NCI-H524 treated with DMSO at 0.1 percent for 48 hours (cell line): ENCODE measurements around the gene JAKMIP1.

Experiments
- DNase-seq: peaks from one replicate; lab custom pipeline; 2025; lab: John Stamatoyannopoulos, UW

The JAKMIP1 gene

DNA sequence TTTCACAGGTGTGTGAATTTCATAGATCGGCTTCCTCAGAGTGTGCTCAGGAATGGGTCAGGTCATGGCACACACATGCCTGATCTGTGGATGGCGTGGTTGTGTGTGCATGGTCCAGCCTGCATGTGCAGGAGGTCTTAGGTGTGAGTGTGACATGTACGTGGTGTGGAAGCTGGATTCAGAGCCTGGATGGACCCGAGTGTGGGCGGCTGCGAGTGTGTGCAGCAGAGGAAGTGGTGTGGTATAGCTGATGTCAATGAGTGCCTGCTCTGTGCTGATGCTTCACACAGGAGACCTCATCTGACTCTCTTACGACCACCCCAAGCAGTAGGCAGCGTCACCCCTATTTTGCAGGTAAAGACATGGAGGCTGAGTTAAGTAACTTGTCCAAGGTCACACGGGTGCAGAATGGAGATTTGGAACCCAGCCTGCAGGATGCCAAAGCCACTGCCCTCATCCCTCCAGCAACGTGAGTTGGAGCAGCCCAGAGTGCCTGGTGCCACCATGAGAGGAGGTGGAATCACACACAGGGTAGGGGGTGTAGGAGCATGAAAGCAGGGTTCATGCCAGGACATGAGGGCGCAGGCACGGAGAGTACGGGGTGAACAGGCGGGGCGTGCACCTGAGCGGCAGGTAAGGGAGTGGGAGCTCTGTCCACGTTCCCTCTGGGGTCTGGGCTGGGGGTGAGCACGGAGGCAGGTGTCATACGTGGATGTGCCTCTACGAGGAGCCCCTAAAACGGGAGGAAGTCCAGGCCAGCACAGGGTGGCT is 157.9 kb downstream of the JAKMIP1 start:
- no peak for DNase-seq

DNA sequence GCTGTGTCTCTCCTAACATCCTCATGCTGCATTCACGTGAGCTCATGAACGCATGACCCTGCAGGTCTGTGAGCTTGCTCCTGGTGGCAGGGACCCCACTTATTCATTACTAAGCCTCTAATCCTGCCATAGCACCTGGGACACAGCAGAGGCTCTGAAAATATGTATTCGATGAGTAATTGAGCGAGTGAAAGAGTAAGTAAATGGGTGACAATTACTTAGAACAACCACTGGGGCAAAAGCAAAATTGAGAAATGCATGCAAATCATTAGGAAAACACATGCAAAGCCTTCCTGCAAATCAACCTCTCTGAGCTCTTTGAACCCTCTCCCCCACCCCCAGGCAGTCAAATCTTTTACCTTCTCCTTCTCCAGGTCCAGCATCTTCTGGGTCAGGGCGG is 158.5 kb downstream of the JAKMIP1 start:
- DNase-seq = no peak

DNA sequence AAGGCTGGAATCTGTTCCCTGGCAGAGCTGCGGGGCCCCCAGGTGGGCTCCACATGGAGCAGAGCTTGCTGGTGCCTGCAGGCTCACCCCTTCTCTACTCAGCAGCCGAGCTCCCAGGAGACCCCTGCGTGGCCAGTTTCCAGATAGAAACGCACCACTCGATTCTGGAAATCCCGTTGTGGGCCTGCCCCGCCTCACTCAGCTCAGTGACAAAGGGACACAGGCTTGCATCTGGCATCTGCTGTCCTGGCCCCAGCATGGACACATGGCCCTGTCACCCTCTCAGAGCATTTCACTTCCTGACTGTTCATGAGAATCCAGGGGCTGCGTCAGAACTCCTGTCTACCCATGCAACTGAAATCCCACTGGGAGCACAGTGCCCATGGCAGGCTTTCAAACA is 161.6 kb downstream of the JAKMIP1 start:
- DNase-seq = no peak

DNA sequence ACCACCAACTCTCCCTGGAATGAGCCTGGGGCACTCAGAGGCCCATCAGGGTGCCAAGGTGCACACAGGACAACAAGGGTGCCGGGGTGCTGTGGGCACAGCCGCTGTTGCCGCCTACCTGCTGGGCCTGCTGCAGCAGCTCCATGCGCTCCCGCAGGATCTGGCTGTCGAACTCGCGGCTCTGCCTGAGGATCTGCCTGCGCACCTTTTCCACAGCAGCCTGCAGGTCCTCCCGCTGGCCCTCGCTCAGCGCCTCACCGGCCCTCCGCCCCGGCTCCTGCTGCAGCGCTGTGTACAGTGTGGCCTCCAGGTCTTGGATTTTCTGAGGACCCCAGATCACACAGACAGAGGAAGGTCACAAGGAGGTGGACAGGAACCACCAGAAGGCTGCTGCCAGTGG is 164.6 kb downstream of the JAKMIP1 start:
- DNase-seq = no peak

DNA sequence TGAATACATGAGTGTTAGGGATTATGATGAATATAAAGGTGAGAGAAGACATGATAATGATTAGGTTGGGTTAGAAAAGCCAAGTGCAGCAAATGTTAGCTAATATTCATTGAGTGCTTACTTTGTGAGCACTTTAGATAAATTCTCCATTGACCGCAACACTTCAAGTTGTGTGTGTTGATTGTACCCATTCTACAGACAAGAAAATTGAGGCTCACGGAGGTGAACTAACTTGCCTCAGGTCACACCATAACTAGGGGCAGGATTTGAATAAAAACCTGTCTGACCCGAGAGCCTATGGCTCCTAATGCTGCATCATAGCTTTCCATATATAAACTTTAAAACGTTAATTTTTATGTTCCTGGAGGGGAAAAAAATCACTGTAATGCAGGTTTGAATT is 167.0 kb downstream of the JAKMIP1 start:
- DNase-seq = no peak

DNA sequence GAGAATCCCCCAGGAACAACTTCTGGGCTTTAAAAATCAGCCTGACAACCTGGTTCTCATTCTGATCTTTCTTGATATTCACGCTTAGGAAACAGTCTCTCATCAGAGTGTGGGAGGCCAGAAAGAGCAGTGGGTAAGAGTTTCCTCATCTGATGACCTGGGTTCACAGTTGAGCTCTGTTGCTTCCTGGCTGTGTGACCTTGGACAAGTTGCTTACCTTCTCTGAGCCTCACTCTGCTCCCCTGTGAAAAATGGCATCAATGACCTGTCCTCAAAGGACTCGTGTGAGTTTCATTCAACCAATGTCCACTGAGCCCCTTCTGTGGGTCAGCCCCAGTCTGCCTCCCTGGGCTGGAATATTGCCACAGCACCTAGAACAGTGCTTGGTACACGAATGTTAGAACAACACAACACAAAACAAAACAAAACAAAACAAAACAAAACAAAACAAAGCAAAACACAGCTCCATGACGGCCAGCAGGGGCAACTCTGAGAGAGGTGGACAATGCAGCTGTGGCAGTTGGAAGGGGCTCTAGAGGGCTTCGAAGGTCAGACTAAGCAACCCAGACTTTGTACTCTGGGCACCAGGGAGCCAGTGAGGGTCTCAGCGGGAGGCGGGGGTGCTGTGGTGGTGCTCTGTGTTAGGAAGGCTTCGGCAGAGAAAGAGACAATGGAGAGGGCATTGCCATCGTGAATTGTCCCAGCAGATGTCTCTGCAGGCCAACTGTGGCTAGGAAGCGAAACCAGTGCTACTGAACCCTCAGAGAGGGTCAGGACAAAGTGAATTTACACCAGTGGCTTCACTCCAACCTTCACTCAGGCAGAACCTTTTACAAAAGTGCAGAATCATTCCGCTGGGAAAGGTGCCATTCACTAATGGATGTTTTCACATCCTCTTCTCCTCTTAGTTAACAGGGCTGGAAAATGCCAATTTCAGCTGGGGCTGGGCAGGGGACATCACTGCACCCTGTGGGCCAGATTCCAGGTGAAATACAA is 167.8 kb downstream of the JAKMIP1 start:
- DNase-seq = no peak

DNA sequence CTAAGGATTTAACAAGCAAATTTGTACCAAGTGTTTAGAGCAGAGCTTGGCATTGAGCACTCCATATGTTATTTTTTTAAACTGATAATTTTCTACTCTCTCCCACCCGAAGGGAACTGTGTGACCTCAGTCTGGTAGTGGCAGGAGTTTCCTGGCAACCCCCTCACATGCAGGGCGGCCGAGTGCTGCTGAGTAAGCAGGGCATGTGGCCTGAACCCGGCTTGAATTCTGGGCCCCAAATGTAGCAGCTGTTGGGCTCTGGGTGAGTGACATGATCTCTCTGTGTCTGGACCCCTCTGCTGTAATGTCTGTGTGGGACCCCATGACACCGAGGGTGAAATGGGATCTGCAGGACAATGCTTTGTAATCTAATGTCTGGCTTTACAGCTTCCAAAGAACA is 168.5 kb downstream of the JAKMIP1 start:
- DNase-seq = no peak

DNA sequence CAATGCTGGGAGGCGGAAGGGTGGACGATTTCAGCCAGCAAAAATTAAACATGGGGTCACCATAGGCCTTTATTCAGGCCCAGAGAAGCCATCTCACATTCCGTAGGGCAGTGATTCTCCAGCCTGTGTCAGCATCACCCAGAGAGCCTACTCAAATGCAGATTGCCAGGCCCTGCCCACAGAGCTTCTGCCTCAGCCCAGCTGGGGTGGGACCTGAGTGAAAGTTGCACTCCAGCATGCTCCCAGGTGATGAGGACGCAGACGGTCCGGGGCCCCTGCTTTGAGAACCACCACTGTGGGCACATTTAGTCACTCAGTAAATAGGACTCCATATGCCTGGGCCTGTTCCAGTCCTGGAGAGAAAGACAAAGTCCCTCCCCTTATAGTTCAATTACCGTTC is 169.7 kb downstream of the JAKMIP1 start:
- no peak for DNase-seq

DNA sequence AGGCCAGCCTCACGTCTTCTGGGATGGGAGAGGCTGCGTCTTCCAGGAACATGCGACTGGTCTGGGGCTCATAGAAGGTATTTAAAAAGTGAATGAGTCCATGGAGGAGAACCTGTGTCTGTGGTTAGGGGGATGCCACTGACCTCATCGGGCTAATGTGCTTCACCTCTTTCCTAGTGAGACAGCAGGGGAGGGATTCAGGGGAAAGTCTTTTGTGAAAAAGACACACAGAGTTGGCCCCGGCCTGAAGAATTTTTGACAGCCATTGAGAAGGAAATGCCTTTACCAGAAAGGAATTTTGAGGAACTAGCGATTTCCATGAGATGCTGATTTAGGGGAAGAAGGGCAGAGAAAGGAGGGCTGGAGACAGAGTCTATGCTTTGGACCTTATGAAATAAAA is 171.1 kb downstream of the JAKMIP1 start:
- no peak for DNase-seq

DNA sequence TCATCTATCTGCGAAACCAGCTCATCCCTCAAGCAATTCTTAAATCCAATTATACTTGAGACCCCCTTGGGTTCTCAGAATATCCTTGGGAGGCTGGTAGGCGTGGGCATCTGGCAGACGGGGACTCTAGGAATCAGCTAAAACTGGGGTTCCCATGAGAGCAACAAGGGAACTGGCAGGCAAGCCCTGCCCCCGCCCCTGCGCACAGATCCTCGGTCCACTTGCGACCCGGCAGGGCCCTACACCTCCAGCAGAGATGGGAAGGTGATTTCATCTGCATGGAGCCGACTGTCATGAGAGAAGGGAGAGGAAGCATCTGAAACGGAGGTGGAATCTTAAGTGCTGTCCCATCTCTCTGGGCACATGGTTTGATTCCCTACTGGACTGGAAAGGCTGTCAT is 172.2 kb downstream of the JAKMIP1 start:
- no peak for DNase-seq

DNA sequence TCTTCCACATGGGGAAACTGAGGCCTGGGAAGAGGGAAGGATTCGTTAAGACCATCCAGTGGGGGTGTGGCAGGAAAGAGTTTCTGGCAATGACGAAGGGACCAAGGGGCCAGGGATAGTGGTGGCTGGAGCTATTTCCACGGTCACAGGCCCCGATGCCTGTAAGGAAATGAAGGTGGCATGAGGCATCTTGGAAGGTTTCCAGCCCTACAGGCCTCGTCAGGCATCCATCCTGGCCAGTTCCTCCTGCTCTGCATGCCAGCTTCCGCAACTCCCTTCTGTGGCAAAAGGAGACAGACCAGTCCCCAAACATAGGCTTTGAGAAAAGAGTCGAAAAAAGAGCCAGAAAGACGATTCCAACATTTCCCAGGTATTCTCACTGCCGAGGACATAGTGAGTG is 173.0 kb downstream of the JAKMIP1 start:
- no peak for DNase-seq

DNA sequence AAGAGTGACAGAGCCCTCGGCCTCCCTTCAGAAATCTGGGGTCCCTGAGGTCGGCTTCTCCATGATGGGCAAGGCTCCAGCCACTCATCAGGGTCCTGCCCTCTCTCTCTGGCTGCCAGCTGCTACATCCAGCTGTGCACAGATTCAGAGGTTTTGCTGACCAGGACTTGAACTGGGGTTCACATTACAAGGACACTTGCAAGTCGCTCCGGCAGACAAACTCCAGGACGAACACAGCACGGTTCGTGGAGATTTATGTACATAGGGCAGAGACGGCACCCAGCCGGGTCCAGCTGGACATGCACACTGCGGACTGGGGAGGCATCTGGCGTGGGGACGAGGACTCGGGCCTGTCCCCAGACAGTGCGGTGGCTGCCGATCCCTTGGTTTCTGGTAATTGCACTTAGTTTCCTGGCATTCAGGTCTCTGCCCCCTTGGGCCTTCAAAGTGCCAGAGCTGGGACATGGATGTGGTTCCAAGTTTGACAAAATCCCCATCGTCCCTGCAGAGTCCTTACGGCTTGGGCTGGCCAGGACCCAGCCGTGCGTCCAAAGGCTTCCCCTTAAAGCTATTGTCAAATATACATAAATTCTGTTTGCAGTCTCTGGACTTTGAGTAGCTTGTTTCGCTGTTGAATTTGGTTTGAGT is 175.9 kb downstream of the JAKMIP1 start:
- no peak for DNase-seq

DNA sequence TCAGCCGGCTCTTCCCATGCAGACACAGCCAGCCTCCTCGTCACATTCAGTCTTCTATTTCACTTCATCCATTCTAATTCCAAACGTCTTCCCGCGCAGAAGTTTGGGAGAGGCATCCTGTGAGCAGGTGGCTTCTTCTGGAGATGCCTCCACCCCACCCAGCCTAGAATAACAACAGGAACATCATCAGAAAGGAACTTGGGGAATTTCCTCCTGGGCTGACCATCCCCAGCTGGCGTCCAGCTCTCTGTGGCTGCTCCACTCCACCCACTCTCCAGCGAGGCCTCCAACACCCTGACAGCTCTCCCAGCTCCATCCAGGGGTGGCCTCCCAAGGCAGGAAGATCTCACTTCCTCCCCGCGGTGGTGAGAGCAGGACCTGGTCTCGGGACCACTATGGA is 176.6 kb downstream of the JAKMIP1 start:
- DNase-seq = no peak

DNA sequence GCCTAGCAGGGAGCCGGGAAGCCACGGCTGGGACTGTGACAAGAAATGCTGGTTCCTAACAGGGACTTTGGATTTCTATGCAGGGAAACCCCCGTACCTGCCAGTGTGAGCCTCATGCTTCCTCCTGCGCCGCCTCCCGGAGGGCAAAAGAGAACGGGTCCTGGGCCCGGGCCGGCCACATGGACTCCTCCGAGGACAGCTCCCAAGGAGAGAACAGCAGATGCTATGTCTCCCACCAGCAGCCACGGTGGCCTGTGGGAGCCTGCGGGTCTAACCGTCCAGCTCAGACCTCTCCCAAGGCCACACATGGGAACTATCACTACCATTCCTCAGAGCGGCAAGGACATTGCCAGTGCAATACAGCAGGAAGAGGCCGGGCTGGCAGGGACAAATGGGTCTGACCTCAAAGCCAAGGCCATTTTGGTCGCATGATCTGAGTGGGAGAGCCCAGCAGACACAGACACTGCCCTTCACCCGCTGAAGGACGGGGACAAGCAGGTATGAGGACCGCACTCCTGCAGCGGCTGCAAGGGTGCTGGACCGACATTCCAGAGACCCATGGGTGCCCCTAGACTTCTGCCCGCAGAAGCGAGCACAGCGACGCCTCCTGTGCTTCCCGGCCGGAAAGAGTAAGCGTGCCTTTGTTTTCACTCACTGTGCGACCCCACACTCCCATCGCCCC is 177.6 kb downstream of the JAKMIP1 start:
- no peak for DNase-seq

DNA sequence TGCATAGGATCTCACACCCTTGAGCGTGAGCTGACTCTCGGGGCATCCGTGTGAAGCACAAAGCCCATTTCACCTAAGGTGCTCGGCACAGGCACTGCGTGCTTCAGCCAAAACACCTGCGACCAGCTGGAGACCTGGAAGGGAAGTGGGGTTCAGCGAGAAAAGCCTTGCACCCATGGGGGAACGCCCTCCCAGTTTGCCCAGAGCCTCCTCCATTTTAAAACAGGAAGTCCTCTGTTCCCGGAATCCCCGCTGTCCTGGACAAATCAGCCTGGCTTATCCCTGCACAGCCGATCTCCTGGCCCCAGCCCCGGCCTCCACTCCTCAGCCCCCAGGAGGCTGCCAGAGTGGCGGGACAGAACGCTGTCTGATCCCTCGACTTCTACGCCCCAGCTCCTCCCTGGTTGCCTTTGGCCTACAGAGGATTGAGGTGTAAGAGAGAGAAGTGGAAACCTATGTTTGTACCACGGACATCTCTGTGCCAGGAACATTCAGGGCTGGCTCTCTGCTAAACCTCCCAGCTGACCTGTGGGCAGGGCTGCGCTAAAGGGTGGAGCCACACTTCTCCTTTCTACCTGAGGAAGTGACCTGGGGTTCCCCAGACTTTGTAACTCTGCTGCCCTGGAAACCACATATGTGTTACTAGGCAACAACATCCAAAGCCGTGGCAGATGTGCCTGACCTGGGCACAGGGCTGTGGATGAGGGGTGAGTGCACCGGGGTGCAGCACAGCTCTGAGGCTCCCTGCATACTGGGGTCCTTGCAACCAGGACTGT is 178.3 kb downstream of the JAKMIP1 start:
- no peak for DNase-seq

DNA sequence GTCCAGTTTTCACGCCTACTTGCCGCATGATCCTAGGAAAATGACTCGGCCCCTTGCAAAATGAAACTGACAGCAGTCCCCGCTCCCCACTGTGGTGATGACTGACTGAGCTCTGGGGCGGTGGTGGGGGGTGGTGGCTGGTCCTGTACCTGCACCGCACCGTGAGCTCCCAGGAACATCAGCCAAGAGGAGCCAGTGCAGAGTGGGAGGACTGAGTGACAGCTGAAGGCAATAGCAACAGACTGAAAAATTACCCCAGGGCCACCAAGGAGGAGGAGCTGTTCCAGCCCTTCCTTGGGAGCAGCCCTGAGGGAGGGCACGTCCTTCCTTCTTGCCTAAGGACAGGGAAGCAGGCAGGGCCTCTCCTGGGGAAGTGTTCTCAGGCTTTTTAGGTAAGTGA is 179.7 kb downstream of the JAKMIP1 start:
- DNase-seq = no peak

DNA sequence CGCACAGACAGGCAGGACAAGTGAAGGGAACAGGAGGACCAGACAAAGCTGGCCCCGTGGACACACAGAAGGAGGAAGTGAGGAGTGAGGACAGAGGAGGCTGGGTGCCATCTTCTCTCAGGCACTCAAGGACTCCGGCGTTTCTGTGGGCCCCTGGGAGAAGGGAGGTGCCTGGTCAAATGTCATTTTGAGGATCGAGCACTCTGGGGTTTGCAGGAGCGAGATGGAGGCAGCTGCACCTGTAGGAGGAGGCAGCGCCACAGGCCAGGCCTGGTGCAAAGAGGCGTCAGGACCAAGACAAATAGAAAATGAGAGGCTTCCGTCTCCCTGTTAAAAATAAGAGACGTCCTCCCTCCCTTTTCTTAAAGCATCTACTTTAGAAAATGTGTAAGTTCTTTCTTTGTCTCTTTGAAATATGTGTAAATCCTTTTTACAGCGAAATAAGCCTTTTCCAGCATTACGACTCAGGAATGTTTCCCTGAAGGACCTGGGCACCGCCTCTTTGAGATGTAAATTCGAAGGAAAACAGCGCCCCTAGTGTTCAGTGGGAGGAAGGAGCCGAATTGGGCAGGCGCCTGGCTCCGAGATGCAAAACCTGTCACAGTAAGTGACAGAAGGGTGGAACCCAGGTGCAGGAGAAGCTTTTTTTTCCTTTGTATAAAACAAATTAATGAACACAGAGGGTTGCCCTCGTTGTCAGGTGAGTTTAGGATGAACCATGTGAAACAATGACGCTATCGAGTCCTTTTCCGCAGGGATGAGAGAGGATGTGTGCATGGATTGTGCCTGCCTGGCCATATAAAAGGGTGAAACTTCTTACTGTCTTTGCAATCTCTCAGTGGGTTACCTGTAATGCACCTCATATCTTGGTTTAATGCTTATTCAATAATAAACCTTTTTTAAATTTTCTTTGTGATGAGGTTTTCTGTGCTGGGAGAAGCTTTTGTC is 180.8 kb downstream of the JAKMIP1 start:
- DNase-seq = no peak

DNA sequence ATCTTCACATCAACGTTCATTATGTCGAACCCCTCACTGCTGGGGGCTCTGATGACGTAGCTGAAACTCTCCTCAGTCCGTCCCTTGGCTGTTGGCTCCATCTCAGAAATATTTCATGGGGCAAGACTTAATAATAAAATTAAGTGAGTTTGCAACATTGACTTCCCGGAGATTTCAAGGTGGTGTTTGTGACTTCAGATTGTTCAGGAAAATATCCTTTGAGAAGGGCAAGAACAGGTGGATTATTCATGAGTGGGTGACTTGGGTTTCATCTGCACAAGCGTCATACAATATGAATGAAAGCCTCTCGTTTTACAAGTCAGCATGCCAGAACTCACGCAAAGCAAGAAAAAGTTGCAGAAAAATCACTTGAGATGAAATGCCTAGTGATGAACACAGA is 182.0 kb downstream of the JAKMIP1 start, which contains the start of gene C4orf50:
Gene C4orf50 (minus strand): TSS at position 101 of the 400 bp plus-strand sequence.
- DNase-seq = no peak

DNA sequence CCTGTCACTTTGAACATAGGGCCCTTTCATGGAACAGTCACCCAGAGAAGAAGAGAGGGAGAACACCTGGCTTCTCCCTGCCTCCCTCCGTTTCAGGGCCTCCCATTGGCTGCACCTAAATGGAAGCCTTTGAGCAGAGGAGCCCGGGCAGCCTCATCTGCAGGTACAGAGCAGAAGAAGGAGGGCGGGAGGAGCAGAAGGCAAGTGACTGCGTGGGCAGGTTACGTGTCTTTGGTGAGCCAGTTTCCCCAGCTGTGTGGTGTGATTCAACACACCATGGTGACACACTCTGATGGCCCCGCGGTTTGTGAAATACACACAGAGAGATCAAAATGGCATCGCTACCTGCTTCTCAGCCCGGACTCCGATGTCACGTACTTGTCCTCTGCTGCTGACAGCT is 182.5 kb downstream of the JAKMIP1 start:
- no peak for DNase-seq

DNA sequence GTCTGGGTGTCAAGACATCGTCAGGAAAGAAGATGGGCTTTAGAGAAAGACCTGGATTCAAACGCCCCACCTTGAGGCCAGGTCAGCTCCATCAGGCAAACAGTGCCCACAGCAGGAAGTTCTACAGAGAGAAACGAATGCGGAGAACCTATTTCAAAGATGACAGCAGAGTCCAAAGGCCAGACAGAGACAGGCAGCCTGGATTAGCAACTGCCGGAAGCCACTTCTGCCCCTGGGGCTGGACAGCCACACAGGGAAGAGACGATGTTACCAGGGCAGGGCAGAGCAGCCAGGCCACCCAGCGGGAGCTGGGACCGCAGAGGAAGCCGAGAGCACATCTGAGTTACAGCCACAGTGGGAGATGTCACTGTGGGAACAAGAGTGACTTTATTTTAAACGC is 183.3 kb downstream of the JAKMIP1 start:
- DNase-seq = no peak
